Lower leg skin (tissue), 3 donors: ENCODE data around the gene TRPC4.

Source experiments
- POLR2A ChIP-seq, 2 donors: fragments of 450-650 bp; IDR thresholded peaks; one replicate each; pipeline ENCODE4 v1.6.1; 2016 to 2017; ENCODE audit warnings: antibody characterized with exemption in 2 of 2, mild to moderate bottlenecking in 1 of 2, moderate library complexity in 1 of 2
- TF ChIP-seq, protein P1 (sequence below), 3 donors: fragments of 450-650 bp; IDR thresholded peaks; one replicate each; pipeline ENCODE4 v1.5.1; 2016; ENCODE audit warnings: antibody characterized with exemption in 3 of 3, mild to moderate bottlenecking in 3 of 3, moderate library complexity in 2 of 3

DNA sequence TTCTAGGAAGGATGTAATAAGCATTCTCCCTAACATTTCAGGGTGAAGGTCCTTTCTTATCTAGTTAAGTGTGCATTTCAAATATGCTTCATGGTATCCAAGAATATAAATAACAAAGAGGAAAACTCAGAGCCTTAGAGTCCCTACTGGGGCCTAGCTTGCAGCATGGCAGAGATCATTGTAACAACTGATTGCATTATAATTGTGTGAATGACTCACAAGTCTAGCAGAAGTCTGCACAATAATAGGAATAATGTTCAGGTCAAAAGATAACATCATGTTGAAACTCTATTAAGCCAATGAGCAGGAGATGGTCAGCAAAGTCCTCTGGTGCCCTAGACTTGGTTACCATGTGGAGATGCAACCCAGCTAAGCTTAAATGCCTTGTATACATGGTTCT is 274.4 kb downstream of the TRPC4 start:
- TF ChIP-seq, protein P1, sequence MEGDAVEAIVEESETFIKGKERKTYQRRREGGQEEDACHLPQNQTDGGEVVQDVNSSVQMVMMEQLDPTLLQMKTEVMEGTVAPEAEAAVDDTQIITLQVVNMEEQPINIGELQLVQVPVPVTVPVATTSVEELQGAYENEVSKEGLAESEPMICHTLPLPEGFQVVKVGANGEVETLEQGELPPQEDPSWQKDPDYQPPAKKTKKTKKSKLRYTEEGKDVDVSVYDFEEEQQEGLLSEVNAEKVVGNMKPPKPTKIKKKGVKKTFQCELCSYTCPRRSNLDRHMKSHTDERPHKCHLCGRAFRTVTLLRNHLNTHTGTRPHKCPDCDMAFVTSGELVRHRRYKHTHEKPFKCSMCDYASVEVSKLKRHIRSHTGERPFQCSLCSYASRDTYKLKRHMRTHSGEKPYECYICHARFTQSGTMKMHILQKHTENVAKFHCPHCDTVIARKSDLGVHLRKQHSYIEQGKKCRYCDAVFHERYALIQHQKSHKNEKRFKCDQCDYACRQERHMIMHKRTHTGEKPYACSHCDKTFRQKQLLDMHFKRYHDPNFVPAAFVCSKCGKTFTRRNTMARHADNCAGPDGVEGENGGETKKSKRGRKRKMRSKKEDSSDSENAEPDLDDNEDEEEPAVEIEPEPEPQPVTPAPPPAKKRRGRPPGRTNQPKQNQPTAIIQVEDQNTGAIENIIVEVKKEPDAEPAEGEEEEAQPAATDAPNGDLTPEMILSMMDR (IDR thresholded peaks at IDR 0.05): no peak
- no peak for TF ChIP-seq POLR2A (IDR thresholded peaks at IDR 0.05)
